SU-DHL-6 (cell line): ENCODE results near the gene SEC22A.

Experiments
- CTCF ChIP-seq: fragments of 200-600 bp; sonication (generic); IDR thresholded peaks from one replicate; pipeline ENCODE4 v1.5.1; 2017; ENCODE audit warnings: antibody characterized with exemption, mild to moderate bottlenecking, low read length, moderate library complexity; ENCODE audit not compliant: insufficient read depth, poor library complexity, severe bottlenecking
- EZH2phosphoT487 ChIP-seq: fragments of 200-600 bp; sonication (generic), shearing (Covaris generic); conservative IDR thresholded peaks from 2 replicates; pipeline ENCODE4 v1.6.1; 2018; ENCODE audit warnings: mild to moderate bottlenecking, antibody characterized with exemption, low read length, moderate library complexity, mixed read lengths

- TF ChIP-seq CTCF (no peak), EZH2phosphoT487 (no peak)
These were observed 17.2 kb downstream of the SEC22A start for GRCh38 chr3:123218990-123219389.
